Amniotic stem cell (primary cell): ENCODE measurements around the gene BMP7.
"Not testable (repeated sequence)": the region's sequence is repeated elsewhere in the genome, so short reads cannot be mapped to it uniquely, and the experiment has no call there.

Source experiments
- DNase-seq: peaks from one replicate; lab custom pipeline; 2025; lab: John Stamatoyannopoulos, UW

BMP7 gene

DNA sequence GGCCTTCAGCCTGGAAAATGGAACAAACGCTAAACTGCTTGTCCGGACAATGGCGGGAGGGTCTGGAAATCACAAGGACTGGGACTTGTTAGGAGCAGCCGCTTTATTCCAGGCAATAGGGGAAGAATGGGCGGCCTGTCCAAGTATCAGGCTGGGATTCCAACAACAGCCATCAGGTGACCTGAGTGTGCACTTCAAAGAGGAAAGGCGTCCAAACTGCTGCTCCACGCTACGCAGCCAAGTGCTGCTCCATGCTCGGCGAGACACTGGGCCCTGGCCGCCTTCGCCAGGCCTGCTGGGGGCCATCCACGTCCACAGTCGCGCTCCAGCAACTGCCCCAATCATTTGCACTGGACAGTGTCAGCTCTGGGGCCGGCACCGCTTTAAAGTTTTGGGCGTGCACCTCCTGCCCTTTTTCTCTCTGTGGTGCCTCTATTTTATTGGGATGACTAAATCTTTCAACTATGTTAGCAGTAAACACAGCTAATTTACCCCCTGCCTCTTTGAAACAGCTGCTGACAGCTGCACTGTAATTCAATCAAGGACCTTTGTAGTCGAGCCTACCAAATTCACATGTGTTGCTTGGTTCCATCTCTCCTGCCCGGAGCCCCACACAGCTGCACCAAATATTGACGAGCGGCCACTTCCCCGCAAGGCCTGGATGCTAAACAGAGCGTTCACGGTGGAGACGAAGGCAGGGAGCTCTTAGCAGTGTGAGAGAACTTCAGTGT is 98.3 kb downstream of the BMP7 start:
- DNase-seq: no peak

DNA sequence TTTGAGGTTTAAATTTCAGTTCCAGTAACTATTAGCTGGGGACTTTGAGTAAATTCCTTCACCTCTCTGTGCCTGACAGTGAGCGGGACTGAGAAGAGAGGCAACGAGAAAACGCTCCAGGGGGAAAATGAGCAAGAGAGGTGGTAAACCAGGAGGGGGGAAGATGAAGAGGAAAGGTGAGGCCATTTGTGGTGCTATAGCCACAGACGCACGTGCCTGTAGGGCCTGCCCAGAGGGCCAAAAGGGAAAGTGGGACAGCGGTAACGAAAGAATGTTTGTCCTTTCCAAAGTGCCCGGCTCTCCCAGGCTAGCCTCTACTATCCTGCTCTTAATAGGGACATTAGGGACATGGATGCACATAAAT is 99.2 kb downstream of the BMP7 start:
- DNase-seq: no peak

DNA sequence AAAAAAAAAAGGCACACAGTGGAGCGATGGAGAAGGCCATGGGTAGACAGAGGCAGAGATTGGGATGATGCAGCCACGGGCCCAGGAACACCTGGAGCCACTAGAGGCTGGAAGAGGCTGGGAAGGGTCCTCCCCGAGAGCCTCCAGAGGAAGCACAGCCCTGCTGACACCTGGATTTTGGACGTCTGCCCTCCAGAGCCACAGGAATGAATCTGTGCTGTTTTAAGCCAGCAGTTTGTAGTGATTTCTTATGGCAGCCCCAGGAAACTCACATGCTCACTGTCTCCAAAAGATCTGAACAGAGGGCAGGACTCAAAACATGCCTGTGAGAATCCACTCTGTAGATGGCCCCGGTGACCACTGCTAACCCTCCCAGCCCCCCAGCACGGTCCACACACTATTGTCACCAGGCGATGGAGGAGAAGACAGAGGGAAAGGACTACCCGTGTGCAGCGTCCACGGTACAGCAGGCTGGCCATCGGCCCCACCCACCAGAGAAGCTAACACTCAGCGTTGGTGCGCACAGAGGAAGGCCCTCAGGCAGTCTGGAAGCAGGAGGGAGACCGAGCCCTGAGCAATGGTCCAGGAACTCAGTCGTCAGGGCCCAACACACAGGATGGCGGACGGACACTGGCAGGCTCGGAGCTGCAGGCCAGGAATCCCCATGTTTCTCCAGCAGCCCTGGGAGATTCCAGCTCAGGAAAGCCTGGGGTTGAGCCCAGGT is 99.7 kb downstream of the BMP7 start:
- no peak for DNase-seq

DNA sequence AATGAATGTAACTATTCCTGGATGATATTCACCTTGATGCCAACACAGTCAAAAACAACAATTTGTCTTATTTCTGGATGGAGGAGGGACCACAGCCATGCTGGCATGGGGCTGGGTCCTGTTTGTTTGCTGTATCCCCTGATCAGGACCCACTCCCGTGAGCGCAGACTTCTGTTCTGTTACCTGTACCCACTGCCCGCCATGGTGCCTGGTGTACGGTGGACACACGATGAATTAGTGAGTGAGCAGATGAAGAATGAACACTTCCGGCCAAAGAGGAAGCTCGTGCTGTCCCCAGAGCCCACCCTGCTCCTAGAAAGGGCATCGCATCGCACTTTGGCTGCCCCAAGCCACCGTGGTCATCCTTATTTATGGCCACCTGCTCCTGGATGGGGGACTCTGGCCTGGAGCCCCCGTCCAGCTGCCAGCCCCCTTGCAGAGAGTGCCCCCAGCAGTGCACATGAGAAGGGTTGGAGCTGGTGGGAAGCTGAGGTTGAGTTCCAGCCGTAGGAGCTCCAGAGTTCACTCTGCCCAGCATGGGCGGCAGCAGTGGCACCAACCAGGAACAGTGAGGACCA is 100.9 kb downstream of the BMP7 start:
- DNase-seq: no peak

DNA sequence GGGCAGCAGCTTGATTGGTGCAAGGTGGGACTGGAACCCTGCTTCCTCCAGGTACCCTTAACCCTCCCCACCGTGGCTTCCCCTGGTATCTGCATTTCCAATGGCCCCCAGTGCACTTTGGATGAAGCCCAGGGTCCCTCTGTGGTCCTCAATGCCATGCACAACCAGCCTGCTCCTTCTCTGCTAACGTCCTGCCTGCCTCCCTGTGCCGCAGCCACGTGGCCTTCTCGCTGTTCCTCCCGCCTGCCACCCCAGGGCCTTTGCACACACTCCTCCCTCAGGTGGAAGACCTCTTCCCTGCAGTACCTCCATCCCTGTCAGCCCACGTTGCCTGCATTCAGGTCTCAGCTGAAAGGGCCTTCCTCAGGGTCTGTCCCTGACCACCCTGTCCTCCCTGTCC is 101.6 kb downstream of the BMP7 start:
- no peak for DNase-seq

DNA sequence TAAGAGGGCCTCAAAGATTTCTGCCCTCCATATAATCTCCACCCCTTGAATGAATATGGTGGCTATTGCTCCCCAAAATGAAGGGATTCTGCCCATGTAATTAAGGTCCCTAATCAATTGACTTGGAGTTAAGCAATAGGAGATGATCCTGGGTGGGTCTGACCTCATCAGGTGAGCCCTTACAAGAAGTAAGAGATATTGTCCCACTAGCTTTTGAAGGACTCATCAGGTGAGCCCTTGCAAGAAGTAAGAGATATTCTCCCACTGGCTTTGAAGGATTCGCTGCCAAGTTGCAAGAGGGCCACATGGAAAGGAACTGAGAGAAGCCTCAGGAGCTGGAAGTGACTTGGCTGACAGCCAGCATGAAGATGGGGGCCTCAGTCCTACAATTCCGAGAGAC is 103.4 kb downstream of the BMP7 start:
- no peak for DNase-seq

DNA sequence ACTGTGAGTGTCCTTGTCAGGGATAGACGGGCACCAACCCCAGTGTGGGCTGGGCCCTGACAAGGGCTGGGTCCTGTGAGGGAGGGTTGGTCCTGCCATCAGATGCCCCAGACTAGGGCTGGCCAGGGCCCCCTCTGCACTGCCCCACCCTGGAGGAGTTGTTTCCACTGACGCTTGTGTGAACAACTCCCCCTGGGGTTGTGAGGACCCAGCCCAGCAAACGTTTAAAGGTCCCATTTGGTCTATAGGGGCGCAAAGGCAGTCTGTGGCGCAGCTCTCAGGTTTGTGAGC is 104.1 kb downstream of the BMP7 start:
- no peak for DNase-seq

DNA sequence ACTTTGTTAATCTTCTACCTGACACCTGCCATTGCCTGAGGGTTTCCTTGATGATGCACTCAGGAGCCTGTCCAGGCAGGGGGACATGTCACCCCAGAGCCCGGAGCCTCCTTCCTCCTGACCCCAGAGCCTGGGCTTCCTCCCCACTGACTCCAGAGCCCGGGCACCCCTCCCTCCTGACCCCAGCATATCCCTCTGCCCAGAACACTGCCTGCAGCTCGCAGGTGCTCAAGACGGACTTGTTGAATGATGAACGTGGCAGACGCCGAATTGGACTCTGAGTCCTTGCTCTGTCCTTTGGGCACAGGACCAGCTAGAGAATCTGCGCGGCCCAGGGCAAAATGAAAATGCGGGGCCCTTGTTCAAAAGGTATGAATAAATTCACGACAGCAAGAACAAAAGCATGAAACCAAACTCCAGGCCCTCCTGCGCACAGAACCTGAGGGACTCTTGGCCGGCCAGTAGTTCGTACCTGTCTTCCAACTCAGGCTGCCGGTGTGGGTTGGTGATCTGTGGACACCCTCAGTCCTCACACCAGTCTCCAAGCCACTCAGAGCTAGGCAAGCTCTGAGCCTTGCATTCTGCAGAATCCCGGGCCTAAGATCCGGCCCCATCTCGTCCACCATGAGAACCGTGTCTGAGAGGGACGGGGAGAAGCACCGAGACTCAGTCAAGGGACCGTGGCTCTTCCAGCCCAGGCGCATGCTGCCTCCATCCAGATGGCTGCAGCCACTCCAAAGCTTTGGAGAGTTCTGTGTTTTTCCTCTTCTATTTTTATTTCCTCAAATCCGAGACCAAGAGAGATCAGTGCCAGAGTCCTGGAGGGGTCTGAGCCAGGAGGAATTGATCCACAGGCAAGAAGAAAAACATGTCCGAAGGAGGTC is 104.7 kb downstream of the BMP7 start:
- DNase-seq: no peak

DNA sequence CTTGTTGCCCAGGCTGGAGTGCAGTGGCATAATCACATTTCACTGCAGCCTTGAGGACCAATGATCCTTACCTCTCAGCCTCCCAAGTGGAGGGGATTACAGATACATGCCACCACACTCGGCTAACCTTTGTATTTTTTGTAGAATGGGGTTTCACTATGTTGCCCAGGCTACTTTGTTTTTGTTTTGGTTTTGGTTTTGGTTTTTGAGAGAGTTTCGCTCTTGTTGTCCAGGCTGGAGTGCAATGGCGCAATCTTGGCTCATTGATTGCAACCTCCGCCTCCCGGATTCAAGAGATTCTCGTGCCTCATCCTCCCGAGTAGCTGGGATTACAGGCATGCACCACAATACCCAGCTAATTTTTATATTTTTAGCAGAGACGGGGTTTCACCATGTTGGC is 105.5 kb downstream of the BMP7 start:
- DNase-seq: no peak

DNA sequence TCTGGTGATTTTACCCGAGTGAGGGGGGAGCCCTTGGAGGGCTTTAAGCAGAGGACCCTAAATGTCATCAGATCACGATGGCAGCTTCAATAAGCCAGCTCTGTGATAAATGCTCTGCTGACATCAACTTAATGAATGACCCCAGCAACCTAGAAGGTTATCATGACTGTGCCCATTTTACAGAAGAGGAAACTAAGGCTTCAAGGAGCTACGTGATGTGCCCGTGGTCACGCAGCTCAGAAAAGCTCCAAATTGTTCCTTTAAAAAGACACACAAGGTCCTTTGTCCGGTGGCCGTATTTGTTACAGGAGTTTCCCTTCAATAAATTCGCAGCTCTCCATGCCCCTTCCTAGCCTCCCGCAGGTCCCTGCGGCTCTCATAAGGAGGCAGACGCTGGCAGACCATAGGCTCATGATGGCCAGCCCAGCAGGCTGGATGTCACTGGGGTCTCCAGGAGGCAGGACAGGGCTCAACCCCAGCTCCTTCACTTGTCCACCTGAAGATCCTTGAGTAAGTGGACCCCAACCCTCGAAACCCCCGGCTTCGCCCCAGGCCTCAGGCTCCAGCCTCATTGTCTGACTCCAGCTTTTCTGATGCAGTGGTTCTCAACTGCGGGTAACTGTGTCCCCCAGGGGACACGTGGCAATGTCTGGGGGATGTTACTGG is 106.4 kb downstream of the BMP7 start:
- no peak for DNase-seq

DNA sequence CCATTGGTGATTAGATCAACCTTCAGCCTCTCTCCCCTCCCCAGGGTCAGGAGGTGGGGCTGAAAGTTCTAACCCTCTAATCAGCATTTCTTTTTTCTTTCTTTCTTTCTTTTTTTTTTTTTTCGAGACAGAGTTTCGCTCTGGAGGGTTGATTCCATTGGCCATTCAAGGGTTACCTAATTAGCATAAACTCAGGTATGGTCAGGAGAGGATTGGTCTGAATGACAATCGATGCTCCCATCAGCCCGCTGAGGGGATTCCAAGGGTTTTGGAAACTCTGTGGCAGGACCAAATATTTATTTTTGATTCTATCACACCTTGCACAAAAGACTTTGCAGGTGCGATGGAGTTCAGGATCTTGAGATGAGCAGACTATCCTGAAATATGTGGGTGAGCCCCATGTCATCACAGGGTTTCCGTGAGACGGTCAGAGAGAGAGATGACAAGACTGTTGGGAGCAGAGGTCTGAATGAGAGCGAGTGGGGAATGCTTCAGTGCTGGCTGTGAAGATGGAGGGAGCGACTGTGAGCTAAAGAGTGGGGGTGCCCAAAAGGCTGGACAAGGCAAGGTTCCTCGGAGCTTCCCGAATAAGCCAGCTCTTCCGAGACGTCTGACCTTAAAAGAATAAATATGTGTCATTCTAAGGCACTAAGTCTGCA is 107.1 kb downstream of the BMP7 start:
- no peak for DNase-seq

DNA sequence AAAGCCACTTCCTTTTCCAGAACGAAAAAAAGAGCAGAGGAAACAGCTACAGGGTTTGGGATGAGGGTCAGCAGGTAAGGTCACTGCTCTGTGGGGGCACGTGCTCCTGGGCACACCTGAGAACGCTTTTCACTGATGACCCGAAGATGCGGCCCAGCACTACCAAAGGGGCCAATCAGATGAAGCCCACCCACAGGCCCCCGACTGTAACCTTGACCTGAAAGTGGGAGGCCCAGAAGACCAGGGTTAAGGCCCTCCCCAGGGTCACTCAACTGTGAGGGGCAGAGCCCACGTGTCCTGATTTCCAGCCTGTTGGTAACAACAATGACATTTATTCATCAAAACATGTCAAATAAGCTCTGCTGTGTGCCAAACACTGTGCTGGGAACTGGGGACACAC is 108.0 kb downstream of the BMP7 start:
- DNase-seq: no peak

DNA sequence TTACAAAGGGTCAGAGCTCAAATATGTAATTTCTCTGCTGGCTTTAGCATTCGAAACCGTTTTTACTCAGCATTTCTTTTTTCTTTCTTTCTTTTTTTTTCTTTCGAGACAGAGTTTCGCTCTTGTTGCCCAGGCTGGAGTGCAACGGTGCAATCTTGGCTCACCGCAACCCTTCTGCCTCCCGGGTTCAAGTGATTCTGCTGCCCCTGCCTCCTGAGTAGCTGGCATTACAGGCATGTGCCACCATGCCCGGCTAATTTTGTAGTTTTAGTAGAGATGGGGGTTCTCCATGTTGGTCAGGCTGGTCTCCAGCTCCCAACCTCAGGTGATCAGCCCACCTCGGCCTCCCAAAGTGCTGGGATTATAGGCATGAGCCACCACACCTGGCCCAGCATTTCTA is 108.7 kb downstream of the BMP7 start:
- not testable (repeated sequence) for DNase-seq

DNA sequence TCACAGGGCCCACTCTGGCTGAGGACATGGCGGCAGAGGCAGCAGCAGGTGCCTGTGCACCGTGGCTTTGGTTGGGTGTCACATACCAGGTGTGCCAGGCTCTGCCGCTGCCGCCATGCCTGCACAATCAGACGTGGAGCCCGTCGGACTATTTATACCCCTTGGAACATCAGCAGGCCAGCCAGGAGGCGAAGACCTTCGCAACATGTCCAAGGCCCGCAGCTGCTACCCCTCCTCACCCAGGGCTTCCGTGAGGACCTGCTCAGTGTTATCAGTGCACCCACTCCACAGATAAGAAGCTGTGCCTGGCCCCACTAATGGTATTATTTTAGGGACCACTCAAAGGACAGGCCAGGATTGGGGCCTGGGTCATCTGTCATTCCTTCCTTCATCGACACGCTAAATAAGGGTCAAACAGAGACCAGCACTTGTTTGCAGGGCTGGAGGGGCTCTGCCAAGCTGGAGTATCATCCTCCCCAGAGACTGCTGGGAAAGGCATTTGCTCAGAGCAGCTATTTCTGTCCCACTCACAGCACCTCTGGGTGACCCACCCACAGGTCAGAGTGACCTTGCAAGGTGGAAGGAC is 109.2 kb downstream of the BMP7 start:
- no peak for DNase-seq

DNA sequence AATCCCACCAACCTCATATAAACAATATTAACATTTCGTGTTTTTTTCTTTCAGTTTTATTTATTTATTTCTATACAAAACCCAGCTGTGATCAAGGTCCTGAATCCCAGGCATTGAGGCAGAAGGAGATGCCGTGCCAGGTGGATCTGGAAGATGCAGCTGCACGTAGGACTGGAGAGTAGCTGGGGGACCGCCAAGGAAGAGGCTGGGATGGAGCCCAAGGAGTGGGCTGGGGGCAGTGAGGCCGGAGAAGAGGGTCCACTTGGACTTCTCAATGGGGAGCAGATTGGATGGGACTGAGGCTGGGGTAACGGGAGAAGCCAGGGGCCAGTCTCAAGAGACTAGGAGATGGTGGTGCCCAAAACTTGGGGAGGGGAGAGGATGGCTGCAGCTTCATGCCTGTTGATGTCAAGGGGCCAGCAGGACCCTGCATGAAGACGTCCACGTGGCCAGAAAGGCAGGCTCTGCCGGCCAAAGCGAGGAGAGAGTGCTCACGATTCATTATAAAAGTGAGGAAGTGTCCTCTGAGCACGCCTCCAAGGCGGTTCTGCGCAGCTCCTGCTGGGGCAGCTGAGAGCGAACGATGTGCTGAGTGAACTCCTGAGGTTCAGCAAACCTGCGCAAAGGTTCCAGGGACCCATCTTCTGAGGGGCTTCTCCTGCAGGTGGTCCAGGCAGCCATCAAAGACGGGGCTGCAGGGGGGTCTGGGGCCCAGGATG is 110.3 kb downstream of the BMP7 start:
- DNase-seq: no peak

DNA sequence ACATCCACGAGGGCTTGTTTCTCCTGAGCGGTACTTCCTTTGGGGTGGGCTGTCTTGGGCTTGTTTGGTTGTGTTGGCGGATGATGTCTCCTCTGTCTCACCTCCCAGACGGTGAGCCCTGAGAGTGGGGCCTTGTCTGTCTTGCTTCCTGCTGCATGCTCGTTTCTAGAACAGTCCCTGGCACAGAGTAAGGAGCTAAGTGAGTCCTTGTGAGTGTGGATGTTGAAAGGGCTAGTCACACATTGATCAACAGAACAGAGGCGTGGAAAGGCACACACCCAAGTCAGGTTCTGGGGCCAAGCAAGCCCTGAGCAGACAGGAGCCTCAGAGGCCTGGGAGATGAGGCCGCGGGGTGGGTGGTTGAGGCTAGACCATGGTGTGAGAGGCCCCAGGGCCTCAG is 111.0 kb downstream of the BMP7 start:
- no peak for DNase-seq

DNA sequence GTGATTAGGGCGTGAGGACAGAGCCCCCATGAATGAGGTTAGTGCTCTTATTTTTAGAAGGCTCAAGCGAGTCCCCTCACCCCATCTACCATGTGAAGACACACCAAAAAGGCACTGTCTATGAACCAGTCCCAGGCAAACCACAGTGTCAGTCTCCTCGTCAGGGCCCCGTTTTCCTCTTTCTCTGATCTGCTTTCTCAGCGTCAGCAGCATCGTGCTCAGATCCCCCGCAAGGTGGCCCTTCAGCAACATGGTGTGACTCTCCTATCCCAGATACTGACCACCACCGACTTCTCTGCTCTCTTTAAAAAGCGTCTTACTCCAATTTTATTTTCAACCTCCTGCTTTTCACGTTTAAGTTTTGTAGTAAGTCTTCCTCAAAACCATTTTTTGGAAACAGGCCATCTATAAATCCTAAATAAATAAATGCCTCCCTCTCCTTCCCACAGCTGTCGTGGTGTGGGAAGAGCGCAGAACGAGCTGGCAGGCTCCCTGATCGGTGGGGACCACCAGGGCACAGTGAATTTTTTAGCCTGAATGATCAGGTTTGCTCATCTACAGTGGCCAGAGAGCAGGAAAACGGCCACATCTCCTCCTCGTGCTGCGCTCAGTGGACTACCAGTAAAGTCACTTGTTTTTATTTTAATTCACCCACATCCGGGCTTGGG is 113.1 kb downstream of the BMP7 start:
- DNase-seq: no peak

DNA sequence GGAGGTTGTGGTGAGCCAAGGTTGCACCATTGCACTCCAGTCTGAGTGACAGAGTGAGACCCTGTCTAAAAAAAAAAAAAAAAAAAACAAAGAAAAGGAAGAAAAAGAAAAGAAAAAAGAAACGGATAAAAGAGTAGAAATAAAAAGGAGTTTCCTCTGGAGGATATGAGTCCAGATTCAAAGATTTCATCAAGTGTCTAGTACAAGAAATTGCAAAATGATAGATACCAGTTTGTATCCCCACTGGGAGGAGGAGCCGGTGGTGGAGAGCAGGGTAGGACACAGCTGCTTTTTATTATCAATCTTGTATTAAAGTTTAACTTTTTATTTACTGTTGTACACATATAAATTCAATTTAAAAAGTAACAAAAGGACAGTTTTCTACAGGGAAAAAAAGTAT is 113.9 kb downstream of the BMP7 start:
- DNase-seq: no peak

DNA sequence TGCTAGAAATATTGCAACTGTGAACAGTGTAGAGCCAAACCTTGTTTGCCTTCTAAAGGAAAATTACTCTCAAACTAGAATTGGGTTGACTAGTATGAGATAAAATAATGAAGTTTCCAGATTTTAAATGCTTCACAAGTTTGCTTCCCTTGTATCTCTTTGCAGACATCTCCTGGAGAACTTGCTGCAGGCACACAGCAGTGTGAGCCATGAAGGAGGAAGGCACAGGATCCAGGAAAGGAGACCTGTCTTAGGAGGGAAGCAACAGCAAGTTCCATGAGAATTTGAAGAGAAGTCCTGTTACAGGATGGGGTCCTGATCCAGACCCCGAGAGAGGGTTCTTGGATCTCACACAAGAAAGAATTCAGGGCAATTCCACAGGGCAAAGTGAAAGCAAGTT is 115.9 kb downstream of the BMP7 start:
- DNase-seq: no peak

DNA sequence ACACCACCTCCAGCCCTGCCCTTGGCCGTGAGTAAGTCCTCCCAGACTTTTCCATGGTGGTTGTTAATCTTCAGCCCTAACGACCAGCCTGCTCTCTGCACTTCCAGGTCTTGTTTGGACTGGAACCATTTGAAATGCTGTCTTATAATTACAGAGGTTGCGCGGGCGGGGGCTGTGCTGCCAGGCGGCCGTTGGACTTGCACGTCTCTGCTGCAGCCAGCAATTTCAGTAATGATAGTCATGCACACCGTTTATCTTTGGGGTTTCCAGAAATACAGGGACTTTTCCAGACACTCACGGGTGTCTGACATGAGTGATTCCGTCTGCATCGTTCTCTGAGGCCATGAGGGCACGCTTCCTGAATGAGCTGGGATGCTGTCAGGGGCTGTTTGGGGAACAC is 118.2 kb downstream of the BMP7 start:
- DNase-seq: no peak
